Body of pancreas (tissue), 4 donors: ENCODE data around the gene SPOP.

ENCODE experiments used
- CTCF ChIP-seq, 7 experiments: fragments of 450-650 bp in 4 of 7; fragments of 200-600 bp in 3 of 7; sonication (generic) in 3 of 7; IDR thresholded peaks; one replicate each; pipeline ENCODE4 v1.5.1; 2016 to 2019; ENCODE audit warnings: antibody characterized with exemption in 7 of 7
- POLR2A ChIP-seq, 3 donors: fragments of 450-650 bp; IDR thresholded peaks; one replicate each; pipeline ENCODE4 v1.6.1; 2016; ENCODE audit warnings: antibody characterized with exemption in 3 of 3, mild to moderate bottlenecking in 2 of 3

GRCh38 chr17:49674507-49674906 is 3.4 kb downstream of the SPOP start:
- TF ChIP-seq CTCF (IDR thresholded peaks at IDR 0.05) (no peak), POLR2A (IDR thresholded peaks at IDR 0.05) (no peak)
